Heart right ventricle (tissue), 16 donors: ENCODE measurements around the gene GPHN. TPM values are rescaled to one million over a fixed set of nuclear protein-coding genes. Genes with fewer than 3 reads are reported as not detected.

Experiments used
- ATAC-seq, 8 donors: fragments of 200-7000 bp; cut with Tn5 transposase; one replicate each; pipeline ENCODE4 v1.9.1; 2020; ENCODE audit warnings: mild to moderate bottlenecking in 8 of 8, moderate library complexity in 8 of 8, moderate number of reproducible peaks in 1 of 8
- DNase-seq, 2 donors: peaks; one replicate each; pipeline ENCODE4 v3.0.0-alpha.2; 2020
- H3K27ac ChIP-seq, 10 donors: fragments of 200-600 bp; sonication (generic) in 2 of 10; one replicate each; pipeline versions ENCODE4 v1.5.0 to v1.8.0; 2020 to 2022; ENCODE audit warnings: mild to moderate bottlenecking in 3 of 10
- H3K27me3 ChIP-seq, 7 donors: fragments of 200-600 bp; one replicate each; pipeline ENCODE4 v1.8.0; 2021 to 2022; ENCODE audit warnings: mild to moderate bottlenecking in 2 of 7
- H3K36me3 ChIP-seq, 9 donors: fragments of 200-600 bp; sonication (generic) in 1 of 9; one replicate each; pipeline versions ENCODE4 v1.5.0 to v1.8.0; 2020 to 2022; ENCODE audit warnings: mild to moderate bottlenecking in 2 of 9
- H3K4me1 ChIP-seq, 9 donors: fragments of 200-600 bp; sonication (generic) in 1 of 9; one replicate each; pipeline versions ENCODE4 v1.5.0 to v1.8.0; 2020 to 2022; ENCODE audit warnings: mild to moderate bottlenecking in 4 of 9
- H3K4me3 ChIP-seq, 10 donors: fragments of 200-600 bp; sonication (generic) in 2 of 10; one replicate each; pipeline versions ENCODE4 v1.5.0 to v1.8.0; 2020 to 2022; ENCODE audit warnings: mild to moderate bottlenecking in 7 of 10, moderate library complexity in 2 of 10
- H3K9me3 ChIP-seq, 11 donors: fragments of 200-600 bp in 10 of 11; sonication (generic) in 2 of 11; one replicate each; pipeline versions ENCODE4 v1.5.0 to v1.8.0; 2013 to 2022; ENCODE audit warnings: mild to moderate bottlenecking in 2 of 11, control low read depth in 1 of 11, moderate library complexity in 1 of 11
- CTCF ChIP-seq, 9 donors: fragments of 200-600 bp; sonication (generic) in 2 of 9; IDR thresholded peaks; one replicate each; pipeline versions ENCODE4 v1.5.0 to v1.8.0; 2021 to 2022; ENCODE audit warnings: antibody characterized with exemption in 9 of 9, mild to moderate bottlenecking in 5 of 9, moderate library complexity in 1 of 9
- WGBS, 2 donors: extraction: QIAGEN DNeasy Blood & Tissue Kit; methylation state at CpG; one replicate each; pipeline ENCODE4 v1.1.7; 2013; ENCODE audit warnings: inconsistent platforms in 1 of 2; 5-methylcytosine and 5-hydroxymethylcytosine counted together
- intact Hi-C, 10 donors: fragments of 100-400 bp; cut with DNase I; formaldehyde crosslinking; loops; one replicate each; pipeline versions ENCODE4 v1.11.1 to v1.14.2; 2022
- polyA plus RNA-seq, 2 donors: library from polyadenylated mRNA; stranded (reverse); fragments of 200-250 nt; gene quantifications; one replicate each; pipeline ENCODE4 v1.2.3, GENCODE V29; 2013
- total RNA-seq, 10 donors: library from RNA; stranded (reverse); fragmentation: NEBNext Ultra II Directional in 3 of 10; extraction: Animal tissue kit (Norgen Biotek cat#: 25700) in 3 of 10; gene quantifications; one replicate each; pipeline versions ENCODE4 v1.2.1 to v1.2.4, GENCODE V29; 2021 to 2023
- donor health status: Arrhythmogenic right ventricular cardiomyopathy.
- donor health status: ischemic (EF 13 %, LVEDD 7.1; RV severe dilation, severe dysfunction).
- donor health status: healthy with polysubstance abuse.
- donor health status: DM: no; HTN: yes; CAD: no.
- donor health status: DM: no; HTN: no; CAD: no.
- donor health status: ischemic (EF 25% LVEDD 6.9; RV normal size, moderate dysfunction).
- donor health status: ischemic (EF 25% LVEDD 5.7; RV mildly dilated, moderate dysfunction).
- donor health status: healthy.
- donor health status: DM: yes; HTN: yes; CAD: no.
- donor health status: Ischemic cardiomyopathy.
- donor health status: ischemic (EF 35%, LVEDD 5.7; RV mildly dilated, moderate dysfunction).
- donor health status: nonischemic (EF 11% LVEDD 7.7; RV severe dilation, severe dysfunction).
- donor health status: DM: yes; HTN: yes; CAD: no.
- donor health status: PGD.
- donor health status: ischemic (EF 29% LVEDD 5.4; RV normal size, mild dysfunction).
- donor health status: nonischemic (EF 23%, LVEDD 6.1; RV moderate dilation, normal function).

Gene GPHN
- total and polyA plus RNA-seq, 12 donors: 12.2 to 48.0 (median 32.2) TPM

- H3K36me3 ChIP-seq: no peaks in the 10 kb centered on the region
- ATAC-seq (no peak), DNase-seq (no peak)
- H3K4me1 ChIP-seq: peaks cover 0 to 15% (median 5%) of the 10 kb centered on the region in 9 donors
- no peak for TF ChIP-seq CTCF (IDR thresholded peaks at IDR 0.05)
- H3K27me3 ChIP-seq: no peaks in the 10 kb centered on the region
- no peak overlapping the region for H3K27ac ChIP-seq
- intact Hi-C loops: no loop called here
- no peak overlapping the region for H3K4me3 ChIP-seq
- H3K9me3 ChIP-seq: no peaks in the 10 kb centered on the region
- WGBS, 2 donors: 76 to 77% methylated on average over 2 of the region's 2 CpGs
These were observed 134.1 kb downstream of the GPHN start for GRCh38 chr14:66641861-66642635.

DNA sequence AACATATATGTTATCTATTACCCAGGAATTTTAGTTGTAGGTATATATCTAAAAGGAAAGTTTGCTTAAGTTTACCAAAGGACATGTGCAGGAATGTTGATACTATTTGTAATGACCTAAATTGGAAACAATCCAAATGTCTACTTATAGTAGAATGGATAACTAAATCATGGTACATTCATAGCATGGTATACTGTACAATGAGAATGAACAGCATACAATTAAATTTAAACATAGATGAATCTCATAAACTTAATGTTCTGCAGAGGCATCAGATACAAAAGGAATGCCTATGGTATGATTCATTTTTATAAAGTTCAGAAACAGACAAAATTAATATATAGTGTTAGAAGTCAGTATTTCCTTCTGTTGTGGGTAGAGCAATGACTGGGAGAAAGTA lies 135.4 kb downstream of the GPHN start:
- intact Hi-C loops: no loop called here
- Histone ChIP-seq H3K27ac (no peak overlapping the region), H3K27me3 (no peaks in the 10 kb centered on the region), H3K4me1 (peaks cover 0 to 15% (median 5%) of the 10 kb centered on the region in 9 donors), H3K4me3 (no peak overlapping the region), H3K36me3 (no peaks in the 10 kb centered on the region), H3K9me3 (no peaks in the 10 kb centered on the region)
- ATAC-seq (no peak), DNase-seq (no peak)
- no peak for TF ChIP-seq CTCF (IDR thresholded peaks at IDR 0.05)

- TF ChIP-seq CTCF (IDR thresholded peaks at IDR 0.05): no peak
- Histone ChIP-seq H3K4me1 (peaks cover 0 to 30% (median 14%) of the 10 kb centered on the region in 9 donors), H3K9me3 (no peaks in the 10 kb centered on the region), H3K4me3 (no peak overlapping the region), H3K27me3 (no peaks in the 10 kb centered on the region), H3K36me3 (no peaks in the 10 kb centered on the region), H3K27ac (no peak overlapping the region)
- 68 to 76% methylated on average over 1 of the region's 1 CpG for WGBS, 2 donors
- no peak for ATAC-seq
- no peak for DNase-seq
- intact Hi-C loops: no loop called here
These were observed 137.8 kb downstream of the GPHN start for GRCh38 chr14:66645716-66646115.

GRCh38 chr14:66649498-66649897 lies 141.6 kb downstream of the GPHN start:
- Histone ChIP-seq H3K27me3 (no peaks in the 10 kb centered on the region), H3K36me3 (no peaks in the 10 kb centered on the region), H3K27ac (peak overlapping the region in 1 of 10 donors; percentile 77), H3K9me3 (no peaks in the 10 kb centered on the region), H3K4me1 (peaks cover 0 to 42% (median 31%) of the 10 kb centered on the region in 9 donors), H3K4me3 (no peak overlapping the region)
- ATAC-seq: no peak
- WGBS, 2 donors: 94% methylated on average over 3 of the region's 3 CpGs
- no peak for DNase-seq
- TF ChIP-seq CTCF (IDR thresholded peaks at IDR 0.05): no peak
- intact Hi-C loops: no loop called here
